A549 (cell line): ENCODE data around the gene MRPS14. TPM values are rescaled to one million over a fixed set of nuclear protein-coding genes. Genes with fewer than 3 reads are reported as not detected.

ENCODE experiments used
- ATAC-seq, 2 experiments: fragments of 200-7000 bp in 1 of 2; fragments of >200 bp in 1 of 2; cut with Nextera tagmentation in 1 of 2; cut with Tn5 transposase in 1 of 2; 3 replicates each; pipeline versions ENCODE4 v1.8.0 to v1.9.1; 2018 to 2020; ENCODE audit warnings: mild to moderate bottlenecking in 1 of 2, moderate library complexity in 1 of 2
- CTCF ChIA-PET: fragments of 300-600 bp; sonication (Branson Sonifier 250); formaldehyde crosslinking; extraction: SDS; loops from one replicate; lab custom pipeline; 2021; ENCODE audit warnings: antibody characterized with exemption, inconsistent platforms; lab: Yijun Ruan, JAX
- POLR2A ChIA-PET: fragments of 350-600 bp; formaldehyde crosslinking; extraction: SDS; loops from one replicate; lab custom pipeline; 2021; ENCODE audit warnings: antibody characterized with exemption, inconsistent platforms; lab: Yijun Ruan, JAX
- DNase-seq, 2 experiments: peaks; one replicate each; pipeline versions ENCODE4 v3.0.0 to v3.0.0-alpha.2; 2011 to 2016; ENCODE audit warnings: low read depth in 1 of 2, low spot score in 1 of 2
- FAIRE-seq: peaks from 2 replicates; lab custom pipeline; 2011; peaks lifted over from hg19 to GRCh38; lab: Jason Lieb, UNC
- H3K27ac ChIP-seq, 2 experiments: fragments of >200 bp; sonication (Bioruptor Twin); formaldehyde crosslinking; 3 replicates each; pipeline ENCODE4 v1.5.1; 2016 to 2017
- H3K4me1 ChIP-seq: fragments of >200 bp; sonication (Bioruptor Twin); formaldehyde crosslinking; 3 replicates; pipeline ENCODE4 v1.6.1; 2016
- H3K4me2 ChIP-seq: fragments of >200 bp; sonication (Bioruptor Twin); formaldehyde crosslinking; 3 replicates; pipeline ENCODE4 v1.6.1; 2016
- H3K4me3 ChIP-seq: fragments of >200 bp; sonication (Bioruptor Twin); formaldehyde crosslinking; 3 replicates; pipeline ENCODE4 v1.5.1; 2016
- H3K9me3 ChIP-seq: fragments of >200 bp; sonication (Bioruptor Twin); formaldehyde crosslinking; 3 replicates; pipeline ENCODE4 v1.6.1; 2016
- ATOH8 ChIP-seq: fragments of 250-450 bp; sonication (Bioruptor Pico); IDR thresholded peaks from 2 replicates; pipeline ENCODE4 v1.5.0; 2020; ENCODE audit warnings: low read depth, mild to moderate bottlenecking, moderate library complexity
- CTCF ChIP-seq: fragments of >200 bp; sonication (Bioruptor Twin); formaldehyde crosslinking; IDR thresholded peaks from 3 replicates; pipeline ENCODE4 v1.5.1; 2016
- ELK1 ChIP-seq: fragments of 150-350 bp; IDR thresholded peaks from 2 replicates; pipeline ENCODE4 v1.6.1; 2014; ENCODE audit warnings: low read depth, mild to moderate bottlenecking, low read length
- ESRRA ChIP-seq: fragments of 150-350 bp; IDR thresholded peaks from 2 replicates; pipeline ENCODE4 v1.6.1; 2014; ENCODE audit warnings: mild to moderate bottlenecking, low read length, borderline replicate concordance
- FOSB ChIP-seq: fragments of 250-450 bp; sonication (Bioruptor Pico); IDR thresholded peaks from 2 replicates; pipeline ENCODE4 v1.5.0; 2020; ENCODE audit warnings: mild to moderate bottlenecking, moderate library complexity
- HDAC2 ChIP-seq: fragments of 200-600 bp; sonication (generic); IDR thresholded peaks from 2 replicates; pipeline ENCODE4 v1.6.1; 2016
- HMGXB4 ChIP-seq: fragments of 250-450 bp; sonication (Bioruptor Pico); IDR thresholded peaks from 2 replicates; pipeline ENCODE4 v1.5.0; 2021; ENCODE audit warnings: mild to moderate bottlenecking, moderate library complexity, borderline replicate concordance
- HOXB13 ChIP-seq: fragments of 250-450 bp; sonication (Bioruptor Pico); IDR thresholded peaks from 2 replicates; pipeline ENCODE4 v1.5.0; 2020; ENCODE audit warnings: low read depth, mild to moderate bottlenecking, moderate library complexity
- MAFK ChIP-seq: fragments of 450-650 bp; IDR thresholded peaks from 2 replicates; pipeline ENCODE4 v1.6.1; 2014; ENCODE audit not compliant: partially characterized antibody
- MYC ChIP-seq: IDR thresholded peaks from 2 replicates; pipeline ENCODE4 v1.6.1; 2012; ENCODE audit warnings: mild to moderate bottlenecking, inconsistent platforms, low read length, improper control_type of control experiment, borderline replicate concordance
- PBX3 ChIP-seq: IDR thresholded peaks from 2 replicates; pipeline ENCODE4 v1.6.1; 2012
- PHF8 ChIP-seq: fragments of 200-600 bp; sonication (generic); IDR thresholded peaks from 2 replicates; pipeline ENCODE4 v1.6.1; 2016; ENCODE audit warnings: low read depth, mild to moderate bottlenecking, antibody characterized with exemption, moderate library complexity, borderline replicate concordance
- RARB ChIP-seq: fragments of 250-450 bp; sonication (Bioruptor Pico); IDR thresholded peaks from 2 replicates; pipeline ENCODE4 v1.8.0; 2021; ENCODE audit warnings: mild to moderate bottlenecking, moderate library complexity
- RCOR1 ChIP-seq: fragments of 150-350 bp; IDR thresholded peaks from 2 replicates; pipeline ENCODE4 v1.6.1; 2014; ENCODE audit warnings: antibody characterized with exemption, low read length, low read depth
- RNF2 ChIP-seq: fragments of 200-600 bp; sonication (generic); IDR thresholded peaks from 2 replicates; pipeline ENCODE4 v1.6.1; 2016; ENCODE audit warnings: low read depth, mild to moderate bottlenecking, antibody characterized with exemption, moderate library complexity, borderline replicate concordance
- SMC3 ChIP-seq: fragments of >200 bp; sonication (Bioruptor Twin); formaldehyde crosslinking; IDR thresholded peaks from 3 replicates; pipeline ENCODE4 v1.6.1; 2018; ENCODE audit warnings: inconsistent platforms
- TFCP2L1 ChIP-seq: fragments of 250-450 bp; sonication (Bioruptor Pico); IDR thresholded peaks from 2 replicates; pipeline ENCODE4 v1.5.0; 2021; ENCODE audit warnings: mild to moderate bottlenecking
- ZFP36 ChIP-seq: fragments of 450-650 bp; IDR thresholded peaks from 2 replicates; pipeline ENCODE4 v1.6.1; 2014; ENCODE audit warnings: borderline replicate concordance; ENCODE audit not compliant: partially characterized antibody
- ZNF302 ChIP-seq: fragments of 250-450 bp; sonication (Bioruptor Pico); IDR thresholded peaks from 2 replicates; pipeline ENCODE4 v1.9.0; 2021; ENCODE audit warnings: inconsistent platforms, mild to moderate bottlenecking, moderate library complexity
- WGBS: methylation state at CpG from one replicate; pipeline ENCODE4 v1.1.6; 2017; ENCODE audit errors: missing lambda C conversion rate; 5-methylcytosine and 5-hydroxymethylcytosine counted together
- polyA plus RNA-seq, 4 experiments: library from polyadenylated mRNA; depleted of rRNA in 3 of 4; stranded (reverse); fragments of >200 nt; fragmentation: RNase III in 1 of 4; extraction: RNeasy Plus Mini Kit Qiagen cat#74134 plus additional on column Dnase treatment in 1 of 4; gene quantifications; 2 replicates in 3 of 4; 3 replicates in 1 of 4; pipeline ENCODE4 v1.2.3, GENCODE V29; 2011 to 2017

MRPS14 gene
- polyA plus RNA-seq, 2 of the 4 experiments (the other 2 are of a cell fraction): 19.5 to 40.9 TPM

GRCh38 chr1:174982971-174983689 lies 40.1 kb downstream of the MRPS14 start (continued):
- TF ChIP-seq PBX3 (no peak), CTCF (peak; percentile 55)

- ATAC-seq (peak; percentile 47 to 58; a peak in 2 of 6 replicates), FAIRE-seq (no peak), DNase-seq (no peak)
- Histone ChIP-seq H3K27ac (peak overlapping the region in 1 of 2 experiments; percentile 16; a peak in 1 of 6 replicates), H3K4me2 (no peak overlapping the region), H3K4me3 (no peak overlapping the region), H3K4me1 (peaks cover 13% of the 10 kb centered on the region), H3K9me3 (no peaks in the 10 kb centered on the region)
- WGBS: 66% methylated on average over 4 of the region's 4 CpGs
- ChIA-PET POLR2A (interaction anchor here (1.1 to 1.2 kb wide), 2 partner anchors 23 to 47 kb away, joined by 4 read pairs; partner anchors contain the start of genes CACYBP and MRPS14), CTCF (interaction anchor here (0.6 to 3.6 kb wide), 4 partner anchors 10 to 207 kb away, joined by 3 to 10 read pairs (median 4); partner anchors contain the start of gene CACYBP)
- TF ChIP-seq HMGXB4 (no peak), ZNF302 (CRISPR knock-in tag) (no peak), ELK1 (no peak), ZFP36 (no peak), HOXB13 (CRISPR knock-in tag) (no peak), FOSB (CRISPR knock-in tag) (no peak), MAFK (no peak), PHF8 (no peak), RCOR1 (no peak), ATOH8 (CRISPR knock-in tag) (no peak), RARB (CRISPR knock-in tag) (no peak), ESRRA (no peak), SMC3 (no peak), HDAC2 (no peak), RNF2 (no peak), MYC (no peak), TFCP2L1 (no peak)
Observed at GRCh38 chr1:174976436-174977108, 46.7 kb downstream of the MRPS14 start.
